K562 (cell line): ENCODE measurements around the gene IGF2BP3. TPM values are rescaled to one million over a fixed set of nuclear protein-coding genes. Genes with fewer than 3 reads are reported as not detected.

Experiments
- ATF7 ChIP-seq: fragments of 450-650 bp; IDR thresholded peaks from 2 replicates; pipeline ENCODE4 v1.7.1; 2014; ENCODE audit warnings: mild to moderate bottlenecking, moderate library complexity
- CLOCK ChIP-seq: fragments of 250-450 bp; sonication (Bioruptor Pico); IDR thresholded peaks from 2 replicates; pipeline ENCODE4 v1.4.0; 2020; ENCODE audit warnings: mild to moderate bottlenecking, moderate library complexity, borderline replicate concordance
- GMEB1 ChIP-seq: fragments of 250-450 bp; sonication (Bioruptor Pico); IDR thresholded peaks from 2 replicates; pipeline ENCODE4 v1.4.0; 2020; ENCODE audit warnings: mild to moderate bottlenecking
- IRF9 ChIP-seq: fragments of 450-650 bp; IDR thresholded peaks from 2 replicates; pipeline ENCODE4 v1.6.1; 2016; ENCODE audit warnings: missing biosample characterization, missing genetic modification characterization
- MAZ ChIP-seq, 2 experiments: fragments of 450-650 bp in 1 of 2; sonication (generic) in 1 of 2; formaldehyde crosslinking; IDR thresholded peaks in 1 of 2; conservative IDR thresholded peaks in 1 of 2; 2 replicates each; pipeline versions ENCODE4 v1.4.0 to v1.5.0; 2020; ENCODE audit warnings: mild to moderate bottlenecking in 1 of 2, missing genetic modification reagents in 1 of 2
- MEF2D ChIP-seq: conservative IDR thresholded peaks from 2 replicates; pipeline ENCODE4 v1.6.1; 2016; ENCODE audit warnings: low read depth, missing genetic modification characterization, missing compliant biosample characterization
- RBM17 ChIP-seq: fragments of 200-400 bp; formaldehyde crosslinking; IDR thresholded peaks from 2 replicates; pipeline ENCODE4 v1.6.1; 2017; ENCODE audit warnings: low read depth, mild to moderate bottlenecking, low read length, borderline replicate concordance
- RREB1 ChIP-seq: fragments of 250-450 bp; sonication (Bioruptor Pico); IDR thresholded peaks from 2 replicates; pipeline ENCODE4 v1.4.0; 2020
- SRSF3 ChIP-seq: fragments of 200-400 bp; formaldehyde crosslinking; IDR thresholded peaks from 2 replicates; pipeline ENCODE4 v1.6.1; 2016; ENCODE audit warnings: mild to moderate bottlenecking, low read length, moderate library complexity; ENCODE audit not compliant: insufficient read depth
- ZNF445 ChIP-seq: fragments of 250-450 bp; sonication (Bioruptor Pico); IDR thresholded peaks from 2 replicates; pipeline ENCODE4 v1.4.0; 2020; ENCODE audit warnings: low read depth, mild to moderate bottlenecking, moderate library complexity
- ZNF561 ChIP-seq: fragments of 450-650 bp; formaldehyde crosslinking; conservative IDR thresholded peaks from 2 replicates; pipeline ENCODE4 v1.4.0; 2020; ENCODE audit warnings: mild to moderate bottlenecking, moderate library complexity
- ZNF76 ChIP-seq: fragments of 250-450 bp; sonication (Bioruptor Pico); IDR thresholded peaks from 2 replicates; pipeline ENCODE4 v1.4.0; 2020; ENCODE audit warnings: mild to moderate bottlenecking, moderate library complexity, borderline replicate concordance
- ZNF77 ChIP-seq: fragments of 250-450 bp; sonication (Bioruptor Pico); IDR thresholded peaks from 2 replicates; pipeline ENCODE4 v1.5.0; 2020
- polyA plus RNA-seq, 8 experiments: library from polyadenylated mRNA; depleted of rRNA in 4 of 8; stranded (reverse) in 5 of 8; unstranded in 3 of 8; fragments of >200 nt; fragmentation: Nextera tagmentation in 2 of 8; fragmentation: Illumina TruSeq in 1 of 8; extraction: Ambion mirVana in 2 of 8; extraction: Trizol in 1 of 8; gene quantifications; 2 replicates each; pipeline versions ENCODE4 v1.2.1 to v1.2.3, GENCODE V29; 2011 to 2014; ENCODE audit warnings: inconsistent platforms in 1 of 8, missing spikeins in 1 of 8
- total RNA-seq, 7 experiments: library from RNA; depleted of rRNA in 6 of 7; stranded (reverse); fragments of >200 nt in 6 of 7; fragmentation: Illumina TruSeq in 2 of 7; extraction: Trizol in 2 of 7; gene quantifications; 2 replicates each; pipeline versions ENCODE4 v1.2.1 to v1.2.3, GENCODE V29; 2011 to 2021; ENCODE audit warnings: low replicate concordance in 1 of 7

Gene IGF2BP3
- total and polyA plus RNA-seq, 9 of the 15 experiments (the other 6 are each of a cell fraction or from before 2014, with no cell fraction given), result 8.4 to 88.1 (median 61.2) TPM

GRCh38 chr7:23298885-23299769 lies 171.2 kb downstream of the IGF2BP3 start, which contains the start of gene MALSU1 (continued):
- TF ChIP-seq RREB1 (no peak), GMEB1 (peak; percentile 55; the same call in 1 of the 2 replicates), ATF7 (peak; percentile 80), MEF2D (tag) (peak; percentile 72; the same call in 1 of the 2 replicates), ZNF77 (no peak), ZNF561 (CRISPR knock-in tag) (no peak), SRSF3 (no peak), IRF9 (tag) (0 out of 2 replicates have a peak, but pooled peaks have one; percentile 23), MAZ (CRISPR knock-in tag; conservative IDR thresholded peaks at IDR 0.05 in 1 of 2, IDR thresholded peaks at IDR 0.05 in 1 of 2) (peak; percentile 65 to 83; a peak in 3 of 4 replicates), ZNF76 (CRISPR knock-in tag) (no peak), RBM17 (no peak), CLOCK (CRISPR knock-in tag) (no peak), ZNF445 (CRISPR knock-in tag) (no peak)
